ENCODE measurements around the gene PAX3. TPM values are rescaled to one million over a fixed set of nuclear protein-coding genes. Genes with fewer than 3 reads are reported as not detected.

The PAX3 gene
- total RNA-seq, 4 donors from 2014 or later, result 6.1 to 13.8 (median 10.2) TPM

GRCh38 chr2:222309766-222310165 lies 11.0 kb upstream of the PAX3 start:
- no peak for TF ChIP-seq POLR2A (IDR thresholded peaks at IDR 0.05)
- no peak for TF ChIP-seq POLR2AphosphoS5 (IDR thresholded peaks at IDR 0.05)
- TF ChIP-seq, protein P1, sequence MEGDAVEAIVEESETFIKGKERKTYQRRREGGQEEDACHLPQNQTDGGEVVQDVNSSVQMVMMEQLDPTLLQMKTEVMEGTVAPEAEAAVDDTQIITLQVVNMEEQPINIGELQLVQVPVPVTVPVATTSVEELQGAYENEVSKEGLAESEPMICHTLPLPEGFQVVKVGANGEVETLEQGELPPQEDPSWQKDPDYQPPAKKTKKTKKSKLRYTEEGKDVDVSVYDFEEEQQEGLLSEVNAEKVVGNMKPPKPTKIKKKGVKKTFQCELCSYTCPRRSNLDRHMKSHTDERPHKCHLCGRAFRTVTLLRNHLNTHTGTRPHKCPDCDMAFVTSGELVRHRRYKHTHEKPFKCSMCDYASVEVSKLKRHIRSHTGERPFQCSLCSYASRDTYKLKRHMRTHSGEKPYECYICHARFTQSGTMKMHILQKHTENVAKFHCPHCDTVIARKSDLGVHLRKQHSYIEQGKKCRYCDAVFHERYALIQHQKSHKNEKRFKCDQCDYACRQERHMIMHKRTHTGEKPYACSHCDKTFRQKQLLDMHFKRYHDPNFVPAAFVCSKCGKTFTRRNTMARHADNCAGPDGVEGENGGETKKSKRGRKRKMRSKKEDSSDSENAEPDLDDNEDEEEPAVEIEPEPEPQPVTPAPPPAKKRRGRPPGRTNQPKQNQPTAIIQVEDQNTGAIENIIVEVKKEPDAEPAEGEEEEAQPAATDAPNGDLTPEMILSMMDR (IDR thresholded peaks at IDR 0.05), result no peak
- no peak for TF ChIP-seq EP300 (IDR thresholded peaks at IDR 0.05)
- Histone ChIP-seq H3K27ac (no peak overlapping the region), H3K4me1 (peaks cover 36% of the 10 kb centered on the region), H3K9me3 (no peaks in the 10 kb centered on the region), H3K4me3 (no peak overlapping the region), H3K27me3 (peaks cover 100% of the 10 kb centered on the region), H3K36me3 (no peaks in the 10 kb centered on the region)
- 24% methylated on average over 2 of the region's 2 CpGs for WGBS
- DNase-seq (ENCODE audit: low spot score in 2 of 2), result no peak

DNA sequence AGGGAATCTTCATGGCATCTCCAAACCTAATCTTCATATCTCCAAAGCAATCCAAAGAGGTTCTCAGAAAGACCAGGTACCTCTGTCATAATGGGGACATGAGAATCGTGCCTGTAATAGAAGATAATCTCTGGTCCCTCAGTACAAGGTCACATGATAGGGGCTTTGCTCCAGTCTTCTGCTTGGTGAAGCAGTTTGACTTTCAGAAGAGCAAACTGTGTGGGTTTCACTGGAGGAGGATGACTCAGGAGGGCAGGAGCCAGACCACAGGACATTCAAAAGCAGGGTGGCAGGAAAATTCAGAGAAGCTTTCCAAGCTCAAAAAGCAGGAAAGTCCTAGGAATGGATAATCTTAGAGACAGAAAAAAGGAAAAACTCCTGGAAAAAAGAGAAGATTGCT lies 10.6 kb upstream of the PAX3 start:
- Histone ChIP-seq H3K4me1 (peaks cover 37% of the 10 kb centered on the region), H3K36me3 (no peaks in the 10 kb centered on the region), H3K9me3 (no peaks in the 10 kb centered on the region), H3K27ac (no peak overlapping the region), H3K4me3 (no peak overlapping the region), H3K27me3 (peaks cover 100% of the 10 kb centered on the region)
- WGBS, result 25% methylated on average over 1 of the region's 1 CpG
- no peak for TF ChIP-seq EP300 (IDR thresholded peaks at IDR 0.05)
- TF ChIP-seq, protein P1 (IDR thresholded peaks at IDR 0.05), result no peak
- TF ChIP-seq POLR2A (IDR thresholded peaks at IDR 0.05), result no peak
- no peak for TF ChIP-seq POLR2AphosphoS5 (IDR thresholded peaks at IDR 0.05)
- DNase-seq (ENCODE audit: low spot score in 2 of 2), result no peak

- WGBS, result 26% methylated on average over 11 of the region's 11 CpGs
- Histone ChIP-seq H3K27ac (no peak overlapping the region), H3K36me3 (no peaks in the 10 kb centered on the region), H3K4me1 (peaks cover 37% of the 10 kb centered on the region), H3K4me3 (no peak overlapping the region), H3K27me3 (peaks cover 100% of the 10 kb centered on the region), H3K9me3 (no peaks in the 10 kb centered on the region)
- no peak for TF ChIP-seq POLR2AphosphoS5 (IDR thresholded peaks at IDR 0.05)
- TF ChIP-seq, protein P1 (IDR thresholded peaks at IDR 0.05), result no peak
- no peak for TF ChIP-seq EP300 (IDR thresholded peaks at IDR 0.05)
- TF ChIP-seq POLR2A (IDR thresholded peaks at IDR 0.05), result no peak
- no peak for DNase-seq (ENCODE audit: low spot score in 2 of 2)
Measured at GRCh38 chr2:222307978-222308730, 9.4 kb upstream of the PAX3 start.

GRCh38 chr2:222307143-222307756 lies 8.5 kb upstream of the PAX3 start:
- WGBS, result 7% methylated on average over 26 of the region's 34 CpGs
- DNase-seq (ENCODE audit: low spot score in 2 of 2), result no peak
- Histone ChIP-seq H3K4me3 (peak overlapping the region; percentile 5), H3K36me3 (no peaks in the 10 kb centered on the region), H3K4me1 (peaks cover 39% of the 10 kb centered on the region), H3K9me3 (no peaks in the 10 kb centered on the region), H3K27me3 (peaks cover 100% of the 10 kb centered on the region), H3K27ac (no peak overlapping the region)
- TF ChIP-seq, protein P1 (IDR thresholded peaks at IDR 0.05), result no peak

GRCh38 chr2:222306393-222307142 lies 7.8 kb upstream of the PAX3 start:
- peaks cover 39% of the 10 kb centered on the region for H3K4me1 ChIP-seq
- H3K27me3 ChIP-seq, result peaks cover 100% of the 10 kb centered on the region
- H3K4me3 ChIP-seq, result peak overlapping the region; percentile 54
- H3K9me3 ChIP-seq, result no peaks in the 10 kb centered on the region
- TF ChIP-seq, protein P1 (IDR thresholded peaks at IDR 0.05), result no peak
- no peak for TF ChIP-seq POLR2A (IDR thresholded peaks at IDR 0.05)
- TF ChIP-seq POLR2AphosphoS5 (IDR thresholded peaks at IDR 0.05), result no peak
- no peak for TF ChIP-seq EP300 (IDR thresholded peaks at IDR 0.05)
- H3K36me3 ChIP-seq, result no peaks in the 10 kb centered on the region
- 6% methylated on average over 21 of the region's 27 CpGs for WGBS
- H3K27ac ChIP-seq, result no peak overlapping the region
- no peak for DNase-seq (ENCODE audit: low spot score in 2 of 2)

All from suprapubic skin (tissue), 4 donors.